Stomach (tissue), 4 donors: ENCODE measurements around the gene VCL.
A peak's percentile ranks its signal among the peaks of the same experiment; 100 is the strongest.

Source experiments
- CTCF ChIP-seq, 7 experiments: fragments of 450-650 bp in 4 of 7; fragments of 200-600 bp in 3 of 7; sonication (generic) in 3 of 7; IDR thresholded peaks; one replicate each; pipeline ENCODE4 v1.5.1; 2016 to 2019; ENCODE audit warnings: antibody characterized with exemption in 7 of 7, control low read depth in 2 of 7, mild to moderate bottlenecking in 1 of 7
- POLR2A ChIP-seq, 4 donors: fragments of 450-650 bp; IDR thresholded peaks; one replicate each; pipeline ENCODE4 v1.6.1; 2016; ENCODE audit warnings: antibody characterized with exemption in 4 of 4, control low read depth in 2 of 4, mild to moderate bottlenecking in 1 of 4, moderate library complexity in 1 of 4
- POLR2AphosphoS5 ChIP-seq, 3 donors: sonication (generic); formaldehyde crosslinking; IDR thresholded peaks; one replicate each; pipeline ENCODE4 v1.6.1; 2016; ENCODE audit warnings: antibody characterized with exemption in 3 of 3

- TF ChIP-seq POLR2AphosphoS5 (IDR thresholded peaks at IDR 0.05) = peak; percentile 11 to 50 (median 21)
- TF ChIP-seq POLR2A (IDR thresholded peaks at IDR 0.05) = peak in 1 of 4 donors; percentile 6
- peak in 4 of 7 experiments; percentile 18 to 24 (median 22) for TF ChIP-seq CTCF (IDR thresholded peaks at IDR 0.05)
Measured at GRCh38 chr10:73998929-73999691, 1.2 kb downstream of the VCL start.
